ENCODE results near the gene TAPT1. TPM values are rescaled to one million over a fixed set of nuclear protein-coding genes. Genes with fewer than 3 reads are reported as not detected.

TAPT1 gene
- total and polyA plus RNA-seq, 3 donors from 2014 or later: 38.4 to 117 (median 46.1) TPM

GRCh38 chr4:16111533-16111932 is 114.7 kb downstream of the TAPT1 start:
- intact Hi-C loops (cut with DNase I; ENCODE audit: low total_unique reads): no loop called here
- Histone ChIP-seq H3K36me3 (ENCODE audit: low read depth, missing control alignments) (no peaks in the 10 kb centered on the region), H3K4me3 (no peak overlapping the region), H3K27me3 (no peaks in the 10 kb centered on the region), H3K9me3 (no peaks in the 10 kb centered on the region), H3K27ac (no peak overlapping the region), H3K4me1 (no peaks in the 10 kb centered on the region)
- 94 to 96% methylated on average over 5 of the region's 5 CpGs for WGBS, 2 donors
- TF ChIP-seq CTCF (IDR thresholded peaks at IDR 0.05): no peak
- TF ChIP-seq POLR2A (IDR thresholded peaks at IDR 0.05): no peak
- no peak for DNase-seq

GRCh38 chr4:16110661-16111290 is 115.5 kb downstream of the TAPT1 start:
- intact Hi-C loops (cut with DNase I; ENCODE audit: low total_unique reads): no loop called here
- no peak for TF ChIP-seq POLR2A (IDR thresholded peaks at IDR 0.05)
- no peak for TF ChIP-seq CTCF (IDR thresholded peaks at IDR 0.05)
- Histone ChIP-seq H3K27me3 (no peaks in the 10 kb centered on the region), H3K4me3 (no peak overlapping the region), H3K36me3 (ENCODE audit: low read depth, missing control alignments) (no peaks in the 10 kb centered on the region), H3K4me1 (no peaks in the 10 kb centered on the region), H3K9me3 (no peaks in the 10 kb centered on the region), H3K27ac (no peak overlapping the region)
- no peak for DNase-seq
- WGBS, 2 donors: 77 to 90% methylated on average over 3 of the region's 3 CpGs

Small RNA genes lying within 50 kb of the gene (small RNA-seq; reads per million reads assigned to genes)
- gene RPS21P4: 0 reads per million in 2 donors

Other genes starting within 250 kb of the TAPT1 start
- gene PROM1, start 142.4 kb downstream of the TAPT1 start, total RNA-seq: 10 to 100 TPM; 24.5 to 25.4 TPM
- gene PROM1, start 142.4 kb downstream of the TAPT1 start, polyA plus RNA-seq (ENCODE audit: insufficient read depth, low read depth, low replicate concordance): 32.9 TPM

Measured in testis (tissue), 3 donors.